GM19467 (cell line): Measurements from ENCODE around the gene PKD2.
"Not testable (repeated sequence)": the region's sequence is repeated elsewhere in the genome, so short reads cannot be mapped to it uniquely, and the experiment has no call there.

ENCODE experiments used
- ATAC-seq: cut with Tn5 transposase; IDR thresholded peaks from one replicate; pipeline ENCODE4 v1.9.1; 2021; ENCODE audit warnings: mild to moderate bottlenecking, moderate library complexity; ENCODE audit not compliant: unreplicated experiment

PKD2 gene

GRCh38 chr4:87985887-87986200, 21.6 kb upstream of the PKD2 start:
- ATAC-seq: no peak

DNA sequence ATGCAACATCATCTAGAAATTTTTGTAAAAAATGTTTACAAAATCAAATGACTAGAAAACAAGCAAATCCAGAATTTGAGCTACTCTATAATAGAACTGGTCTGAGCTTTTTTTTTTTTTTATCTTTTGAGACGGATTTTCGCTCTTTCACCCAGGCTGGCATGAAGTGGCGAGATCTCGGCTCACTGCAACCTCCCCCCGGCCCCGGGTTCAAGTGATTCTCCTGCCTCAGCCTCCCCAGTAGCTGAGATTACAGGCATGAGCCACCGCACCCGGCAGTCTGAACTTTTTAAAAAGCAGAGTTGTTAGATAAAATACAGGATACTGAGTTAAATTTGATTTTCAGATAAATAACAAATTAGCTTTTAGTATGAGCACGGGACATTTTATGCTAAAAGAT, 20.9 kb upstream of the PKD2 start:
- no peak for ATAC-seq

GRCh38 chr4:87989765-87990164, 17.7 kb upstream of the PKD2 start:
- no peak for ATAC-seq

DNA sequence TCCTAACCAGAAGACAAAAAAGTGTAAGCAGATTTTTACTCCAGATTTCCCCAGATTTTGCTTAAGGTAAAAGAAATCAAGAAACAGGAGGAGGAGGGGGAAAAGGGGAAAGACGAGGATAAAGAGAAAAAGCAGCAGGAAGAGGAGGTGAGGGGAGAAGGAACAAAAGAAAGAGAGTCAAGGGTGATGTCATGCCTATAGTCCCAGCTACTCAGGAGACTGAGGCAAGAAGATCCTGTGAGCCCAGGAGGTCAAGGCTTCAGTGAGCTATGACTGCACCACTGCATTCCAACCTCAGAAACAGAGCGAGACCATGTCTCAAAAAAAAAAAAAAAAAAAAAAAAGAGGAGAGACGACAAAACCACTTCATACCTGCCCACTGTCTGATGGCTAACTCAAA, 12.0 kb upstream of the PKD2 start:
- ATAC-seq: no peak

GRCh38 chr4:87999191-87999691, 8.2 kb upstream of the PKD2 start:
- not testable (repeated sequence) for ATAC-seq

- no peak for ATAC-seq
Measured at GRCh38 chr4:88001871-88002270, 5.6 kb upstream of the PKD2 start.

DNA sequence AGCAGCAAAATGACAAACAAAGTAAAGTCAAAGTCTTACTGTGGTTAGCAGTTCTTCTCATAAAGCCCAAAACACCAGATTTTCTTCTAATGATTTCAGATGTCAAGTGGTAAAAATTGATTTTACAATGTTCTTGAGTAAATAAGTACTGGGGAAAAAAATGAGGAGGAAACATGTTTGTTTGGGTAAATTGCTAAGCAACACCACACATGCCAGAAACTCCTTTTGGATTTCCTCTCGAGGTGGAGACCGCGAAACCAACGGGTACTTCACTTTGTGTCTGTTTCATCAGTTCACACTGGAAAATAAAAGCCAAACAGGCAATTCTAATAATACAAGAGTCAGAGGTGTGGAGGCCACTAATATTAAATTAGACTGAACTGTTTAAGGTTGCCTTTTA, 4.6 kb upstream of the PKD2 start:
- ATAC-seq: no peak

GRCh38 chr4:88003261-88003660, 4.2 kb upstream of the PKD2 start:
- no peak for ATAC-seq

- ATAC-seq: no peak
Measured at GRCh38 chr4:88005076-88005475, 2.4 kb upstream of the PKD2 start.

GRCh38 chr4:88005946-88006345, 1.5 kb upstream of the PKD2 start:
- no peak for ATAC-seq

GRCh38 chr4:88006956-88007303, 505 bp upstream of the PKD2 start:
- ATAC-seq: no peak

- peak; percentile 38 for ATAC-seq
Measured at GRCh38 chr4:88008122-88008742, 797 bp downstream of the PKD2 start.

DNA sequence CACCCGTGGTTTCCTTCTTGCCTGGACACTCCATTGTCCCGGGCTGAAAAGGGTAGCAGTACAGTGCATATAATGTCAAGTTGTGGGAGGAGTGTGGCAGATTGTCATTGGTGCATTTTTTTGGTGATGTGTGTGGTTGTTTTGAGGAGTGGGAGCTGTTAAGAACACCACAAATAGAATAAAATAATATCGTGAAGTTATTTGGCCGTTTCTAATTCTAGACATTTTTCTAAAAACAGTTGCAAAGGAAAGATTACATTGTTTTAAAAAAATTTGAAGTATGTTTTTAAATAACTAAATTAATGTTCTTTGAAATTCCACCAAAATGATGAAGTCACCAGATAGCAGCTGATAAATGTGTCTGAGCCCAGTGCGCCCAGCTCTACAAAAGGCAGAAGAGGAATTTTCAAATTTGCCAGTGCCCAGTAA, 1.3 kb downstream of the PKD2 start:
- ATAC-seq: no peak

- no peak for ATAC-seq
Measured at GRCh38 chr4:88009871-88010270, 2.4 kb downstream of the PKD2 start.

DNA sequence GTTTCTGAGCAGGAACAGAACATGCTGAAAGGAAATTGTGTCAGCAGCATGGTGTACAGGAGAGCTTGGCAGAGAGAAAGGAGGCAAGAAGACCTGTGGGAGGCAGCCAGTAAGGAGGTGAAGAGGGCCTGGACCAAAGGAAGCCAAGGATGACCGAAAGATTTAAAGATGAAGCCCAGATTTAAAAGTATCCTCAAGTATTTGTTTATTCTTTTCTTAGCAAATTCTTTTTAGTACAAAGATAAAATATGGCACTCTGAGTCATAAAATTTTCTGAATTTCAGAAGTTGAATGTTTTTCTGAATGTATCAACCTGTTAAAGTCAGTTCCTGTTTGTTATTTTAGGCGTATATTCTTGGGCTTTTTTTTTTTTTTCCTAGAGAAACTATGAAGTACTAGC, 3.5 kb downstream of the PKD2 start:
- no peak for ATAC-seq

- no peak for ATAC-seq
Measured at GRCh38 chr4:88012647-88013046, 5.2 kb downstream of the PKD2 start.

GRCh38 chr4:88014386-88014905, 7.0 kb downstream of the PKD2 start:
- ATAC-seq: no peak

GRCh38 chr4:88015659-88016295, 8.3 kb downstream of the PKD2 start:
- no peak for ATAC-seq

GRCh38 chr4:88017516-88018297, 10.3 kb downstream of the PKD2 start:
- ATAC-seq: no peak

- ATAC-seq: no peak
Measured at GRCh38 chr4:88018466-88018865, 11.0 kb downstream of the PKD2 start.

GRCh38 chr4:88021824-88022223, 14.4 kb downstream of the PKD2 start:
- no peak for ATAC-seq

DNA sequence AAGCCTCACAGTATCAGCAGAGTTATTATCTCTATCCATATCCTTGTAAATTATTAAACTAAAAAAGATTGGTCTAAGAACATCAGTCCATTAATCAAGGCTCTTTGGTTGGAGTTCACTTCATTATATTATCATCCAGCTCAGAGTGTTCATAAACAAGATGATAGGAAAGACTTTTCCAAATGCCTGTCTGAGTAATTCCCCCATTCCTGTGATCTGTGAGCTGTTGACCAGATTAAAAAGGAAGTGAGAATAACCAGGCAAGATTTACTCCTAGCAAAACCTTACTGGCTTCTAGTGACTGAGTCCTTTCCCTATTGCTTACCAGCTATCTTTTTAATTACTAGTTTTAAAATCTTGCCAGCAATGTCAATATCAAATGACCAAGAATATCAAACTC, 14.9 kb downstream of the PKD2 start:
- no peak for ATAC-seq
